Mesothelial cell of epicardium (in vitro differentiated cells): ENCODE measurements around the gene PDE7B. TPM values are rescaled to one million over a fixed set of nuclear protein-coding genes. Genes with fewer than 3 reads are reported as not detected.

Experiments
- DNase-seq, 2 experiments: peaks; one replicate each; pipeline ENCODE4 v3.0.0; 2021; ENCODE audit warnings: low spot score in 2 of 2; ENCODE audit not compliant: unreplicated experiment in 2 of 2
- H3K27ac Mint-ChIP-seq: 2 replicates; pipeline ENCODE4 v1.8.0; 2021; ENCODE audit warnings: mixed read lengths
- H3K27me3 Mint-ChIP-seq: 2 replicates; pipeline ENCODE4 v1.8.0; 2021; ENCODE audit warnings: low read depth, mixed read lengths
- H3K36me3 Mint-ChIP-seq: 2 replicates; pipeline ENCODE4 v1.8.0; 2021; ENCODE audit warnings: mixed read lengths
- H3K4me1 Mint-ChIP-seq: 2 replicates; pipeline ENCODE4 v1.8.0; 2021; ENCODE audit warnings: mixed read lengths
- H3K4me3 Mint-ChIP-seq: 2 replicates; pipeline ENCODE4 v1.8.0; 2021; ENCODE audit warnings: mild to moderate bottlenecking, moderate library complexity, mixed read lengths
- H3K9me3 Mint-ChIP-seq: 2 replicates; pipeline ENCODE4 v1.8.0; 2021; ENCODE audit warnings: mixed read lengths
- CTCF ChIP-seq: fragments of 200-600 bp; sonication (generic); IDR thresholded peaks from one replicate; pipeline ENCODE4 v1.5.0; 2021; ENCODE audit warnings: antibody characterized with exemption; ENCODE audit not compliant: unreplicated experiment
- total RNA-seq: library from RNA; stranded (reverse); gene quantifications from 3 replicates; pipeline ENCODE4 v1.2.1, GENCODE V29; 2021

Gene PDE7B
- total RNA-seq, 1 donor from 2014 or later: 18.2 TPM

GRCh38 chr6:135972150-135972549 lies 120.6 kb downstream of the PDE7B start:
- Mint-ChIP-seq H3K4me1 (peaks cover 28% of the 10 kb centered on the region), H3K27me3 (no peaks in the 10 kb centered on the region), H3K4me3 (no peak overlapping the region), H3K36me3 (no peaks in the 10 kb centered on the region), H3K27ac (no peak overlapping the region), H3K9me3 (peaks cover 16% of the 10 kb centered on the region)
- TF ChIP-seq CTCF: no peak
- DNase-seq: no peak

GRCh38 chr6:135972586-135972985 lies 121.1 kb downstream of the PDE7B start:
- no peak for TF ChIP-seq CTCF
- H3K27me3 Mint-ChIP-seq: no peaks in the 10 kb centered on the region
- peaks cover 28% of the 10 kb centered on the region for H3K4me1 Mint-ChIP-seq
- H3K27ac Mint-ChIP-seq: no peak overlapping the region
- no peak for DNase-seq
- H3K4me3 Mint-ChIP-seq: no peak overlapping the region
- H3K9me3 Mint-ChIP-seq: peaks cover 15% of the 10 kb centered on the region
- H3K36me3 Mint-ChIP-seq: no peaks in the 10 kb centered on the region

- H3K4me1 Mint-ChIP-seq: peaks cover 27% of the 10 kb centered on the region
- H3K4me3 Mint-ChIP-seq: no peak overlapping the region
- H3K27me3 Mint-ChIP-seq: no peaks in the 10 kb centered on the region
These were observed 122.9 kb downstream of the PDE7B start for GRCh38 chr6:135974426-135974825.

GRCh38 chr6:135976585-135976984 lies 125.1 kb downstream of the PDE7B start:
- peaks cover 9% of the 10 kb centered on the region for H3K9me3 Mint-ChIP-seq
- no peak overlapping the region for H3K27ac Mint-ChIP-seq
- DNase-seq: no peak
- H3K4me1 Mint-ChIP-seq: peaks cover 22% of the 10 kb centered on the region
- peaks cover 4% of the 10 kb centered on the region for H3K36me3 Mint-ChIP-seq
- TF ChIP-seq CTCF: no peak
- no peak overlapping the region for H3K4me3 Mint-ChIP-seq
- H3K27me3 Mint-ChIP-seq: no peaks in the 10 kb centered on the region

More at GRCh38 chr6:135974426-135974825, 122.9 kb downstream of the PDE7B start:
- no peak for DNase-seq
- Mint-ChIP-seq H3K36me3 (peaks cover under 1% of the 10 kb centered on the region), H3K9me3 (peaks cover 7% of the 10 kb centered on the region), H3K27ac (no peak overlapping the region)
- no peak for TF ChIP-seq CTCF

- Mint-ChIP-seq H3K27ac (no peak overlapping the region), H3K27me3 (no peaks in the 10 kb centered on the region), H3K36me3 (peaks cover 4% of the 10 kb centered on the region), H3K4me3 (no peak overlapping the region), H3K4me1 (peaks cover 8% of the 10 kb centered on the region), H3K9me3 (peaks cover 7% of the 10 kb centered on the region)
- DNase-seq: no peak
- TF ChIP-seq CTCF: no peak
These were observed 131.6 kb downstream of the PDE7B start for GRCh38 chr6:135983093-135983492.
